IPS-20b (cell line): ENCODE measurements around the gene MALSU1.
A peak's percentile ranks its signal among the peaks of the same experiment; 100 is the strongest.

Experiments
- H3K27ac ChIP-seq: one replicate; pipeline ENCODE4 v1.5.1; 2013; ENCODE audit warnings: low read length
- H3K27me3 ChIP-seq: 2 replicates; pipeline ENCODE4 v1.6.1; 2013; ENCODE audit warnings: mild to moderate bottlenecking, low read length, inconsistent platforms; ENCODE audit not compliant: insufficient read depth
- H3K36me3 ChIP-seq: 2 replicates; pipeline ENCODE4 v1.6.1; 2013; ENCODE audit warnings: low read depth, mild to moderate bottlenecking, inconsistent platforms, low read length, moderate library complexity; ENCODE audit not compliant: insufficient read depth
- H3K4me1 ChIP-seq: 2 replicates; pipeline ENCODE4 v1.6.1; 2013; ENCODE audit warnings: mild to moderate bottlenecking, control low read depth, inconsistent platforms, low read length, moderate library complexity; ENCODE audit not compliant: insufficient read depth
- H3K4me3 ChIP-seq: 2 replicates; pipeline ENCODE4 v1.5.1; 2013; ENCODE audit warnings: mild to moderate bottlenecking, low read length, inconsistent platforms
- H3K9ac ChIP-seq: 2 replicates; pipeline ENCODE4 v1.6.1; 2013; ENCODE audit warnings: low read depth, mild to moderate bottlenecking, inconsistent platforms, low read length, moderate library complexity
- H3K9me3 ChIP-seq: 2 replicates; pipeline ENCODE4 v1.6.1; 2013; ENCODE audit warnings: mild to moderate bottlenecking, low read depth, low read length, inconsistent platforms; ENCODE audit not compliant: insufficient read depth

The MALSU1 gene

DNA sequence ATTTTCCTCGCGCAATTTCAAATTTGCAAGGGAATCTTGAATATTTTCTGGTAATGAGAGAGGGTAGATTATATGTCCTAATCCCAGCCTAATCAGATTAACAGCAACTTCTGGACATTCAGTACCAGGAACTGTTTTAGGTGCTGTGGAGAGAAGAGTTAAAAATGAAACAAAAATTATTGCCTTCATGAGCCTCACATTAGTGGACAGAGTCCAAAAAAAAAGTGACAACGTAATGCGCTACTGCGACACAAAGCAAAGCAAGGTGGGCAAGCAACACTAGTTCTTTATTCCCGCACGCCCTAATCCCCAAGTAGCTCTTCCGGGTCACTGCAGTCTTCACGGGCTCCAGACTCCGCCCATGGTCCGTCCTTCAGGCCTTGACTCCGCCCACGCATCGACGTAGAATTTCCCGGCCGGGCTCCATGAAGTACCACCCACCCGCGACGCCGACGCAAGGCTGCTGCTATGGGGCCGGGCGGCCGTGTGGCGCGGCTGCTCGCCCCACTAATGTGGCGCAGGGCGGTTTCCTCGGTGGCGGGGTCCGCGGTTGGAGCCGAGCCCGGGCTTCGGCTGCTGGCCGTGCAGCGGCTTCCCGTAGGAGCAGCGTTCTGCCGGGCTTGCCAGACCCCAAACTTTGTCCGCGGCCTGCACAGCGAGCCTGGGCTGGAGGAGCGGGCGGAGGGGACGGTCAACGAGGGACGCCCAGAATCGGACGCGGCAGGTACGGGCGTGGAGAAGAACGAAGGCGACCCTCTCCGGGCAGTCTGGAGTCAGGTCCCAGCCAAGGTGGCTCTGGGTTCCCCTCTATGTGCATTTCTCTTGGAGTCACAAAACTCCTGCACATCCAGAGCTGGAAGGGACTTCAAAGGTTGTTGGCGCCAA is at the start of gene MALSU1:
MALSU1 (plus strand) TSS at position 455 of the 885 bp plus-strand sequence; CDS start at position 469, 14 bp downstream.
- H3K9ac ChIP-seq: peak within 1 kb of the TSS; percentile 90
- H3K27ac ChIP-seq: no peak within 1 kb of the TSS
- H3K9me3 ChIP-seq: no peaks in the 10 kb centered on the region
- H3K27me3 ChIP-seq: no peaks in the 10 kb centered on the region
- peaks cover 7% of the 10 kb centered on the region; the same call in 1 of the 2 replicates for H3K4me1 ChIP-seq
- peaks cover 22% of the 10 kb centered on the region for H3K36me3 ChIP-seq
- H3K4me3 ChIP-seq: peak within 1 kb of the TSS; percentile 95

DNA sequence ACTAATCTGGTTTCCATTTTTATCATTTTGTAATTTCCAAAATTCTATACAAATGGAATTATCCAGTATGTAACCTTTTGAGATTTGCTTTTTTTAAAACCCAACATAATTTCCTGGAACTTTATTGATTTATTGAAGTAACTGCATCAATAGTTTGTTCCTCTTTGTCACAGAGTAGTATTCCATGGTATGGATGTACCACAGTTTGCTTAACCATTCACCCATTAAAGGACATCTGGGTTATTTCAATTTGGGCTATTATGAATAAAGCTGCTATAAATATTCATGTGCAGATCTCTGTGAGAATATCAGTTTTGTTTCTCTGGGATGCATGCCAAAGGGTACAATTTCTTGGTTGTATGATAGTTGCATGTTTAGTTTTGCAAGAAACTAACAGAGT is 49.7 kb upstream of the MALSU1 start:
- H3K9ac ChIP-seq: no peak overlapping the region
- peaks cover 5% of the 10 kb centered on the region; the same call in 1 of the 2 replicates for H3K4me1 ChIP-seq
- H3K4me3 ChIP-seq: no peak overlapping the region
- peaks cover 15% of the 10 kb centered on the region; the same call in 1 of the 2 replicates for H3K27me3 ChIP-seq
- H3K36me3 ChIP-seq: no peaks in the 10 kb centered on the region
- no peaks in the 10 kb centered on the region for H3K9me3 ChIP-seq
- H3K27ac ChIP-seq: no peak overlapping the region

DNA sequence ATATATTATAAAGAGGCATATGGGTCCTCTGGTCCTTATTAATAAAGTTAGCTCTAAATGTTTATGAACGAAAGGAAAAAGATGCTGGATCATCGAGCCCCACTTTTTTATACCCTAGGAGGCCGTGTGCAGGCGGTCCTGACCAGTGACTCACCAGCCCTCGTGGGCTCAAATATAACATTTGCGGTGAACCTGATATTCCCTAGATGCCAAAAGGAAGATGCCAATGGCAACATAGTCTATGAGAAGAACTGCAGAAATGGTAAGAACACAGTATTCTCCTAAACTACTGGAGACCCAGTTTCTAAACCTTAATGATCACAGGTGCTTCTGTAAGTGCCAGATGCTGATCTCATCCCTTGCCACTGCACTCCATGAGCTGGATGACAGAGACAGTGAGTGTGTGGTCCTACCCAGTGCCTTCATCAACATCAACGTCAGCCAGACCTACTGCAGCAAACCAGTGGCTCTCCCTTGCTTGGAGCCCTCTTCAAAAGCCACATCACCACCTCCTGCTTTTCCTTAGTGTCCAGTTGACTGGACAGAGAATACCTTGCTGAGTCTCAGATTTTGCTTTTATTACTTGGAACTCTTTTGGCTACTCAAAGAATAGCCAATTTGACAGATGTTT is 45.0 kb upstream of the MALSU1 start:
- H3K27me3 ChIP-seq: no peaks in the 10 kb centered on the region
- H3K4me1 ChIP-seq: no peaks in the 10 kb centered on the region
- H3K27ac ChIP-seq: no peak overlapping the region

DNA sequence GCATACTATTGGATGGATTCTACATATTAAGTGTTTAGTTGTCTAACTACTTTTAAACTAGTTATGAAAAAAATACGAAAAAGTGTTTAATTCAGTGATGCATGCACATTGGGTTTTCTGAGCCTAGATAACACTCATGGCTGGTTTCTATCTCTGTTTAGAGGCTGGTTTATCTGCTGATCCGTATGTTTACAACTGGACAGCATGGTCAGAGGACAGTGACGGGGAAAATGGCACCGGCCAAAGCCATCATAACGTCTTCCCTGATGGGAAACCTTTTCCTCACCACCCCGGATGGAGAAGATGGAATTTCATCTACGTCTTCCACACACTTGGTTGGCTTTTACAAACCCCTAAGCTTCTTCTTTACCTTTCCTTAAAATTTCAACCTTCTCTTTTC is 42.4 kb upstream of the MALSU1 start:
- no peaks in the 10 kb centered on the region for H3K36me3 ChIP-seq
- H3K27ac ChIP-seq: no peak overlapping the region
- no peaks in the 10 kb centered on the region for H3K4me1 ChIP-seq
- no peak overlapping the region for H3K9ac ChIP-seq
- no peaks in the 10 kb centered on the region for H3K9me3 ChIP-seq
- no peaks in the 10 kb centered on the region for H3K27me3 ChIP-seq
- no peak overlapping the region for H3K4me3 ChIP-seq

More for the DNA sequence above, 45.0 kb upstream of the MALSU1 start:
- Histone ChIP-seq H3K9me3 (no peaks in the 10 kb centered on the region), H3K36me3 (no peaks in the 10 kb centered on the region), H3K9ac (no peak overlapping the region), H3K4me3 (no peak overlapping the region)

DNA sequence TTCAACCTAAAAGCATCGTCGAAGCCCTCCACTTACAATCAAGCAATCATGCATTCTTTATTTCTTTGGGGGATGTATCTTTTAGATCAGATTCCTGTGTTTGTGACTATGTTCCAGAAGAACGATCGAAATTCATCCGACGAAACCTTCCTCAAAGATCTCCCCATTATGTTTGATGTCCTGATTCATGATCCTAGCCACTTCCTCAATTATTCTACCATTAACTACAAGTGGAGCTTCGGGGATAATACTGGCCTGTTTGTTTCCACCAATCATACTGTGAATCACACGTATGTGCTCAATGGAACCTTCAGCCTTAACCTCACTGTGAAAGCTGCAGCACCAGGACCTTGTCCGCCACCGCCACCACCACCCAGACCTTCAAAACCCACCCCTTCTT is 38.8 kb upstream of the MALSU1 start:
- Histone ChIP-seq H3K4me3 (no peak overlapping the region), H3K36me3 (no peaks in the 10 kb centered on the region), H3K27me3 (no peaks in the 10 kb centered on the region), H3K9ac (no peak overlapping the region), H3K9me3 (no peaks in the 10 kb centered on the region), H3K27ac (no peak overlapping the region), H3K4me1 (no peaks in the 10 kb centered on the region)

DNA sequence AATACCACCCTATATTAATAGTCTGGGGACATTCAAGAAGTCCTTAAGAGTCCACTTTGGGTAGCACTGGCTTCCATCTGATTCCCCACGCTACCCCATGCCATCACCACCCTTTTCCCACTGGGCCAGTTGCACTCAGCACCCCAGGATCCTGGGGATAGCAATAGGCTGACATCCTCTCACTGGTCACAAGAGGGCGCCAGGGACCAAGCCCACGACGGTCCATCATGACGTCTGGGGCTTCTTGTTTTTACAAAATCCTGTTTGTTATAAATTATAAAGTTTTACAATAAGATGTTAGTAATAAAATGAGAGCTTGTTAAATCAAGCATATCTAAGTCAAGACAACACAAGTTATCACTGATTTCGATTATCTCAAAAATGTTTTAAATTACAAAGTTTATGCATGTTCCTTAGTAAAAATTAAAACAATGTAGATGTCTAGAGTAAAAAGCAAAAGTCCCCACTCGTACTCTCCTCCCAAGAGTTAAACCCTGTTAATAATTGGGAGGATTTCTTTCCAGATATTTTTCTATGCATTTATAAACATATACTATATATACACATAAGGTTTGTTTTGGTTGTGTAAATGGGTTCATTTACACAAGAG is 37.2 kb upstream of the MALSU1 start:
- H3K27me3 ChIP-seq: no peaks in the 10 kb centered on the region
- H3K4me3 ChIP-seq: no peak overlapping the region
- no peaks in the 10 kb centered on the region for H3K36me3 ChIP-seq
- H3K9ac ChIP-seq: no peak overlapping the region
- no peak overlapping the region for H3K27ac ChIP-seq
- H3K9me3 ChIP-seq: no peaks in the 10 kb centered on the region
- H3K4me1 ChIP-seq: no peaks in the 10 kb centered on the region

DNA sequence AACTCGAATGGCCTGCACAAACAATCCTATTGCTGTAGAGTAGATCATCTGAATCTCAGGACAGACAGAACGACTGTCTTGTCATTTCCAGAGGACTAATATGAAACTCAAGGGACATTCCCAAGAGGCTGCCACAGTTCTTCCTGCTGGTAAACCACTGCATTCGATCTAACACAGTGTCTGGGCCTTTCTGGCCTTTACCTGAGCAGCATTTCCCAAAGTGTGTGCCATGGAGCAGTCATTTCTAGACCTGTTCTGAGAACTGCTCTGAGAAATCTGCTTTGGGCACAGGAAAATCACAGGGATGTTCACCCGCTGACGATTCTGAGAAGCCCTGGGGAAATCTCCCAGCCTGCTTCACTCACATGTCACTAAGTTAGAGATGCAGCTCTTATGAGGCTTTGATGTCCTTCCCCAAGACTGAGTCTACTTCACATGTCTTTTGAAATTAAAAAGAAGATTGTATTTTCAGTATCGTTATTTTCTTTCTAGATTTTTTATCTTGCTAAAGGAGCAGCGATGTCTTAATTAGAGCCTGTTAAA is 34.2 kb upstream of the MALSU1 start:
- Histone ChIP-seq H3K4me3 (no peak overlapping the region), H3K9me3 (no peaks in the 10 kb centered on the region), H3K9ac (no peak overlapping the region), H3K27ac (no peak overlapping the region), H3K27me3 (no peaks in the 10 kb centered on the region), H3K36me3 (no peaks in the 10 kb centered on the region), H3K4me1 (no peaks in the 10 kb centered on the region)

DNA sequence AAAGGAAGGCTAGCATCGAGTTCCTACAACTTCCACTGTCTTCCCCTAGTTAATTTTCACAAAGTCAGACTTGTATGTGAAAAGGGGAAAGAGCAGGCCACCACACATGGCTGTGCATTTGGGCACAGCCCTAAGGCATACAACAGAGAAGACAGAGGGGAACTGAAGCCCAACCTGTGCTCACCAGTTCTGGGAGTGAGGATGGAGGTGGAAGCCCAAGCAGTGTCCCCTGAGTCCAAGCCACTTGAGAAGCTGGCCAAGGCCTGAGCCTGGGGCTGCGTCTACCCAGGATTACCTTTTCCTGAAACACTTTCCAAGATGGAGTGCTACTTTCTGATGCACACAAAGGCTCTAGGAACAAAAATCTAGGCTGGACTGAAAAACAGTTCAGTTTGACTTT is 32.2 kb upstream of the MALSU1 start:
- Histone ChIP-seq H3K9me3 (no peaks in the 10 kb centered on the region), H3K4me1 (no peaks in the 10 kb centered on the region), H3K4me3 (no peak overlapping the region), H3K27ac (no peak overlapping the region), H3K36me3 (no peaks in the 10 kb centered on the region), H3K9ac (no peak overlapping the region), H3K27me3 (no peaks in the 10 kb centered on the region)

DNA sequence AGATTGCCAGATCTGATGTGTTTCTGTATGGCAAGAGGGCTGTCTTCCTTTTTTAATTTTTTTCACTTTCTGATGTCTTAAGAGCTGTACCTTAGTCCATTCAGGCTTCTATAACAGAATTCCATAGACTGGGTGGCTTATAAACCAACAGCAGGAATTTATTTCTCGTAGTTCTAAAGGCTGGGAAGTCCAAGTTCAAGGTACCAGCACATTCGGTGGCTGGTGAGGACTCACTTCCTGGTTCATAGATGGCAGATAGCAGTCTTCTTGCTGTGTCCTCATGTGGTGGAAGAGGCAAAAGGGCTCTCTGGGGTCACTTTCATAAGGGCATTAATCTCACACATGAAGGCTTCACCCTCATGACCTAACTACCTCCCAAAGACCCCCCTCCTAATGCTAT is 31.8 kb upstream of the MALSU1 start:
- Histone ChIP-seq H3K27ac (no peak overlapping the region), H3K36me3 (no peaks in the 10 kb centered on the region), H3K4me1 (no peaks in the 10 kb centered on the region), H3K4me3 (no peak overlapping the region), H3K9ac (no peak overlapping the region), H3K9me3 (no peaks in the 10 kb centered on the region), H3K27me3 (no peaks in the 10 kb centered on the region)

DNA sequence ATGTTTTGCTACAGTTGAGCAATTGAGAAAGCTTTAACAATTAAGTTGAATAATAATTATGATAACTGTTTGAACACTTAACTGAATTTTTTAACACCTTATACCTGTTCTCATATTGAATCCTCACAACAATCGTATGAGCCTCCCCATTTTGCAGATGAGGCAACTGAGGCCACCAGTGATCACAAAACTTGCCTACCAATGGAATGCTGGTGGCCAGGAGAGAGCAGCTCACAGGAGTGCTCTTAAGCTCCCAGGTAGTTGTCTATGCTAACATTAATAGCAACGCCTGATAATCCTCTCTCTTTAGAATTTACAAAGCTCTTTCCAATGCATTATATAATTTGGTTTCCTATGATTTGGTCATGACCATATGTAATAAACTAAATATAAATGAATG is 31.0 kb upstream of the MALSU1 start:
- no peak overlapping the region for H3K9ac ChIP-seq
- H3K4me3 ChIP-seq: no peak overlapping the region
- no peaks in the 10 kb centered on the region for H3K9me3 ChIP-seq
- H3K36me3 ChIP-seq: no peaks in the 10 kb centered on the region
- H3K27me3 ChIP-seq: no peaks in the 10 kb centered on the region
- no peak overlapping the region for H3K27ac ChIP-seq
- H3K4me1 ChIP-seq: no peaks in the 10 kb centered on the region

DNA sequence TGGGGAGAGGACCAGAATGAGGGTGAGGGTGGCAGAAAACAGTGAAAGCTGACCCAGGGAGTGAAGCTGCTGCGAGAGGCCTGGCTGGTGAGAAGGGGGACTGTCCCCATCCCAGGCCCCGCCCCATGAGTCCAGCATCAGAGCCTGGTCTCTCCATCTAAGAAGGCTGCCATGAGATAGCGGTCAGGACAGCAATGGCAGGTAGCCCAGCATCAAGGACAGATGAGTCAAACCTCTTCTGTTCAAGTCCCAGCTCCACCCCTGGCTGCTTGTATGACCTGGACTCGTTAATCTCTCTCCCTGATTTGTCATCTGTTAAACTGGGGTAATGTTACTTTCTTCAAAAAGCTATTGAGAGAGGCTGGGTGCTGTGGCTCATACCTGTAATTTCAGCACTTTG is 30.4 kb upstream of the MALSU1 start:
- no peak overlapping the region for H3K27ac ChIP-seq
- no peak overlapping the region for H3K4me3 ChIP-seq
- H3K27me3 ChIP-seq: no peaks in the 10 kb centered on the region
- H3K4me1 ChIP-seq: no peaks in the 10 kb centered on the region
- no peaks in the 10 kb centered on the region for H3K36me3 ChIP-seq
- H3K9ac ChIP-seq: no peak overlapping the region
- H3K9me3 ChIP-seq: no peaks in the 10 kb centered on the region
